ENCODE data around the gene MARCHF3.

The MARCHF3 gene

DNA sequence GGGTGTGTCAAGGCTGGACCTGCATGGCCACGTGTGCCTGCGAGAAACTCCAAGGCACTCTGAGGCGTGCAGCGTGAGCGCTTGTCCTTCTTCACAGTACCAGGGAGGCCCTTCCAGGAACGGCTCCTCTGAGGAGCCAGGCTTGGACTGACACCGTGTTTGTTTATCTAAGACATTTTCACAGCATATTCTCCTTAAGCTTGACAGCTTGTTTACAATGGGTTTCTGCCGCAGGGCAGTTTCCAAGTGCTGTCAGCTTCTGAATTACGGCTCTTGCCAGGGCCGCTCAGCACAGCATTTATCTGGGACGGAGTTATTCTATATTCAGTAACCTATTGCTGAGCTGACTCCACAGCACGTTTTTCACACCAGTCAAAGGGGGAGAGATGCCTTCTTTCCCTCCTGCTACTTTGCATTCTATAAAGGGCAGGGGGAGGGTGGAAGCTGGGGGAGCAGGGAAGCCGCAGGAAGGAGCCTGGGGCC lies 155.0 kb downstream of the MARCHF3 start:
- DNase-seq (ENCODE audit: low spot score): no peak

DNA sequence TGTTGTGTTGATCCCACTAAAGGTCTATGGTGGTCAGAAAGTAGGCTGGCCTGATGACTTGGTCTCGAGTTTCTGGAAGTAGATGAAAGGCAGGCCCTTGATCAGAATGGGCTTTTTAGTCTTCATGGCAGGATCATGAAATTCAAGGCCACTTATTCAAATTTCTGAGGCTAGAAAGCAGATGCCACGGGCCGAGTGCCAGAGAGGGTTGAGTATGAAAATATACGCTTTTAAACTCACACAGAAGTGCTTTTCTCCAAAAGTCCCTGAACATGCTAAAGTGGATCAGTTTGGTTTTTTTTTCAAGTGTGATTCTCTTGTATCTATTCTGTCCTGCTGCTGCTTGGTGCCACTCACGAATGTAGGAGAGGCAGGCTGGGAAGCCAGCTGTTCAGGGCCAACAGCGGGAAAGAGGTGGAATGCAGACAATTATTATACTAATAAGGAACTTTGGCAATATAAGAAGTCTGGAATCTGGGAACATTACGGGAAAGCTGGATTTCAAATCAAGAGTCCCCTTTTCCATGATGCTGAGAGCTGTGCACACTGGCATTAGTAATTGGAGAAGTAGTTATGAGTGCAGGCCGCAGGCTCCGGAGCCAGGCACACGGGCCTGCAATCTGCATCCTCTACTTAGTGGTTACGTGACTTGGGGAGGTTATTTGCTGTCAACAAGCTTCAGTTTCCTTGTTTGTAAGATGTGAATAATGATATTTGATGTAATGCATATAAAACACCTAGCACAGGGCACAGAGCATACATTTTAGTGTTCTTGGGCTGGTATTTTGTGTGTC lies 157.6 kb downstream of the MARCHF3 start:
- DNase-seq (ENCODE audit: low spot score): no peak

DNA sequence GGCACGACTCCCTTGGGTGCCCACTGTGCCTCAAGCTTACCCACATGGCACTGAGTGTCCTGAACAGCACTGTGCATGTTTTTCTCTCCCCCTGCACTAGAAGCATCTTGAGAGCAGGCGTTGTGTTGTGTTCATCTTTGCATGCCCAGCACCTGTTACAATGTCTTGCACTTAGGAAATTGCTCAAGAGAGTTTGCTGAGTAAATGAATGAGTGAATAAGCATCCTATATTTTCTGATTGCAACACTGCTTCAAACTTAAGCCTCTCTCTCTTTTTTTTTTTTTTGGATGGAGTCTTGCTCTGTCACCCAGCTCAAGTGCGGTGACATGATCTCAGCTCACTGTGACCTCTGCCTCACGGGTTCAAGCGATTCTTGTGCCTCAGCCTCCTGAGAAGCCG lies 158.9 kb downstream of the MARCHF3 start:
- DNase-seq (ENCODE audit: low spot score): no peak

DNA sequence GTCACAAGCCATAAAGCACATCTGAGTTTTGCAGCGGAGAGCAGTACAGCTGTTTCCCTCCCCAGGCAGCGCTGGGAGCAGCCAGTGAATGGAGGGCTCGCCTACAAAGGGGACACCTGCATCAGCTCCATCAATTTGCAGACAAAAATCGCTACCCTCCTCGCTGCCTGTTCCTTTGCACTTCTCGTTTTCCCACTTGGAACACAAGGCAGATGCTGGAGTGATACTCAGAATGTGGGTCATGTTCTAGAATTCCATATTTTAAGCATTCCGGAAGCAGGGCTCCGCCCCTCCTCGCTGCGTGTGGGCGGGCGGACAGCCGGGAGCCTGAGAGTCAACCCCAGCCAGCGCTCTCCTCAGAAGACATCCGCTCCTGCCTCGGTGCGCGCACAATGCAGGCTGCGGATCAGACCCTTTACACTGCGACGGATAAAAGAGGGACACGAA lies 161.3 kb downstream of the MARCHF3 start:
- DNase-seq (ENCODE audit: low spot score): peak; percentile 14

DNA sequence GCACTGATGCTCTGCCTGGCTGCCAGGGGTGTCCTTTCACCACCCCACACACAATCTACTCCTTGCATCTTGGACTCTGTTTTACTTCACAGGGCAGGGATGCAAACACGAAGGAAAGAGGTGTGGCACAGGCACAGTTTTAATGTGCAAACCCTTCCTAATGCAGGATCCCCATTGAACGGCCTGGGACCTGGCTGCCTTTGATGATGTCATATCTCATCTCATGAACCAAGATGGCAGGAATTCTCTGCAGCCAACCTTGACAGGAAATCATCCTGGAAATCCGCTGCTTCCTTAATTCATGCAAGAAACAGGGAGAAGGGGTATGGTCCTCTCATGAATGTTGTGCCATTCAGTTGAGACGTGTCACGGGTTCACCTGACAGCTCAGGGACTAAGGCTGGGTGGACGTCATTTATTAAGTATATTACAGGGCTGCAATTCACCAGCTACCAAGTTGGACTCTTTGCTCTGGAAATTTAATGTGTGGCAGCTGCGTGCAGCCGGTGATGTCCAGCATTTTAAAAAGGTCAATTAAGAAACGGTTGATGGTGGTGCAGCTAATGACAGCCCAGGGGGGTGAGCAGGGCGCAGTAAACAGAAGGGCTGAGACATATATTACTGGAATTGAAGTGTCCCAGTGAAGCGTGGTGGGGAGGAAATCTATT lies 161.9 kb downstream of the MARCHF3 start:
- no peak for DNase-seq (ENCODE audit: low spot score)

DNA sequence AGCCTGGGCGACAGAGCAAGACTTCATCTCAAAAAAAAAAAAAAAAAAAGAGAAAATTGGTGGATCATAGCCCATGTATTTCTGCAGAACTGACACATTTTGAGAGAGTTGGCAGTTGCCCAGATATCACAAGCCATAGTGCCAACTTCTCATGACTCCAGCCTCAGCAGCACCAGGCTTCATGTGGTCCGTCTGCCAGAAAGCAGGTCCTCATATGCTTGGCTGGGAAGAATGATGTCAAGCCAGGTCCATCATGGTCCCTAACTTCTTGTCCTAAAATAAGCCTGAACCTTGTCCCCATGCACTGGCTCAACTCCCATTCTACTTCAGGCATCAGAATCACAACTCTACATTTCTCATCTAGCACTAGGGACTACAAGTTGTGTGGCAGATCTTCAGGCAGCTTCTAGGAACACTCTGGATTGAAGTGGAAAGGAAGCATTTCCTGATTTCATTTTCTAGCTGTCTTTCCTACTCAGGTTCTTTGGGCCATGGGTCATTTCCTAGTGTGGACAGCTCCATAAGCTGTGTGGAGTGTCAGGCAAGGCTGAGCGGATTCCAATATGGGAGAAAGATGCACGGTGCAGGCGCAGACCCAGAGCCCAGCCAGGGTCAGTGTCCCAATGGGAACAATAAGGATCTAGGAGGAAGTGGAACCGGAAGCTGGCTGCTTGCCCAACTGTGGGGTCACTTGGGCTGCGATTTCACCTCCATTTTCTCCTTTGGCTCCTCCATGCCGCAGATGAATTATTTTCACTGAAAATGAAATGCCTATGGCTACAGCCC lies 163.3 kb downstream of the MARCHF3 start:
- DNase-seq (ENCODE audit: low spot score): no peak

DNA sequence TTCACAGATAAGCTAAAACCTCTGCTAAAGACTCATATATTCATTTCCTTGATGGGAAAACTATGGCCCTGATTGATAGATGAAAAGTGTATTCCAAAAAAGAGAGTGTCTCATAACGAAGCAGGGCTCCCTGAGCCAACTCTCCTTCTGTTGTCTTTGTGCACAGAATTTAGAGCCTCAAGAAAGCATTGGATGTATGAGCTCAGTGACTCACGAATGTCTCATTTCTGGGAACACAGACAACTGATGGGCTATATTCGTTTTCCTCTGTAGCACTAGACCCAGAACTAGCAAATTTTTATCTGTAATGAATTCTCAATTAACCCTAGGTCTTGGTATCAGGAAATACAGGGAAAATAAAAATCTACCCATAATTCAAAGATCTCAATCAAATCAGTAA lies 165.1 kb downstream of the MARCHF3 start:
- no peak for DNase-seq (ENCODE audit: low spot score)

DNA sequence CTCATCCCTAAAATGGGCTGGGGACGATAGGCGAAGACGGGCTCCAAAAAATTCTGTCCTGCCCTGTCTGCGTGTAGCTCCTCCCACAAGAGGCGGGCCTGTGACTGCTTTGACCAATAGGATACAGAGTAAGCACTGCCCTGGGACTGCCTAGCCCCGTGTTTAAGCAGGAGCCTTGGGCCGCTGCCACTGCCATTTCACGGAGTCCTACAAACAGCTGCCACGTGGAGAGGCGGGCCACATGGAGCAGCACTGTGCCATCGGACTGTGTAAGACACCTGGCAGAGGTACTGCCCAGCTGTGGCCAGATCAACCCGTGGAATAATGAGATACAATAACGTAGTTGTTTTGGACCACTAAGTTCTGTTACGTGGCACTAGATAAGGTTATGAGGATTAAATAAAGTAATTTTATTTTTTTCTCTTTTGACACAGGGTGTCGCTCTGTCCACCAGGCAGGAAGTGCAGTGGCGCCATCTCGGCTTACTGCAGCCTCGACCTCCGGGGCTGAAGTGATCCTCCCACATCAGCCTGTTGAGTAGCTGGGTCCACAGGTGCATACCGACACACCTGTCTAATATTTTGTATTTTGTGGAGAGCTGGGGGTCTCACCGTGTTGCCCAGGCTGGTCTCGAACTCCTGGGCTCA lies 166.2 kb downstream of the MARCHF3 start:
- no peak for DNase-seq (ENCODE audit: low spot score)

DNA sequence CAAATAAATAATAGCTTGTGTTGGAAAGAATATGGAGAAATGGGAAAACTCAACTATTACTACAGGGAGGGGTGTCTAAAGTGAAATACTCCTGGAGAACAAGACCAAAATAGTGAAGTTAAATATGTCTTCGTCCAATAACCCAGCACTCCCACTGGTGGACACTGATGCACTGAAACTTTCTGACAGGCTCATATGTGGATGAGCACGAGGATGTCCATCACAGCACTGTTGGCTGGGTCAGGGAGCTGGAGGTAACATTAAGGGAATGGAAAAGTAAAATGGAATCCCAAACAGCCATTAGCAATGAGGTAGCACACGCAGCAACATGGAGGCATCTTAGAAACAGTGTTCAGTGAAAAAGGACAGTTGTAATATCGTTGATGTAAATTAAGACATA lies 167.0 kb downstream of the MARCHF3 start:
- DNase-seq (ENCODE audit: low spot score): no peak

DNA sequence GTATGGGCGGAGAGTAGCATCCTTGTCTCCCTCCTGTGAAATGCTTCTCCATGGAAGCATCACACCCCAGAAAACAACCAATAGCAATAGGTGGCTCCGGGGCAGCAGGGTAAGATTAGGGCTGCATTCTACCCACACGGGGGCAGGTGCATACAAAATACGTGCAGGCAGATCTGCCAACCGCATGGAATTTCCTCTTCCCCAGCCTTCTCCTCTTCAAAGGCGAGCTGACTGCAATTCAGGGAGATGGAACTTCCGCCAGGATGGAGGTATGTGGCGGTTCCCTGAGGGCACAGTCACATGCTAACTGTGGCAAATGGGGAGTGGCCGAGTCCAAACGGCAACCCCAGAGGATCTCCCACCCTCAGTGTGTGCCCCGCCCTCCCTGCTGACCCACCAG lies 171.9 kb downstream of the MARCHF3 start:
- DNase-seq (ENCODE audit: low spot score): no peak

DNA sequence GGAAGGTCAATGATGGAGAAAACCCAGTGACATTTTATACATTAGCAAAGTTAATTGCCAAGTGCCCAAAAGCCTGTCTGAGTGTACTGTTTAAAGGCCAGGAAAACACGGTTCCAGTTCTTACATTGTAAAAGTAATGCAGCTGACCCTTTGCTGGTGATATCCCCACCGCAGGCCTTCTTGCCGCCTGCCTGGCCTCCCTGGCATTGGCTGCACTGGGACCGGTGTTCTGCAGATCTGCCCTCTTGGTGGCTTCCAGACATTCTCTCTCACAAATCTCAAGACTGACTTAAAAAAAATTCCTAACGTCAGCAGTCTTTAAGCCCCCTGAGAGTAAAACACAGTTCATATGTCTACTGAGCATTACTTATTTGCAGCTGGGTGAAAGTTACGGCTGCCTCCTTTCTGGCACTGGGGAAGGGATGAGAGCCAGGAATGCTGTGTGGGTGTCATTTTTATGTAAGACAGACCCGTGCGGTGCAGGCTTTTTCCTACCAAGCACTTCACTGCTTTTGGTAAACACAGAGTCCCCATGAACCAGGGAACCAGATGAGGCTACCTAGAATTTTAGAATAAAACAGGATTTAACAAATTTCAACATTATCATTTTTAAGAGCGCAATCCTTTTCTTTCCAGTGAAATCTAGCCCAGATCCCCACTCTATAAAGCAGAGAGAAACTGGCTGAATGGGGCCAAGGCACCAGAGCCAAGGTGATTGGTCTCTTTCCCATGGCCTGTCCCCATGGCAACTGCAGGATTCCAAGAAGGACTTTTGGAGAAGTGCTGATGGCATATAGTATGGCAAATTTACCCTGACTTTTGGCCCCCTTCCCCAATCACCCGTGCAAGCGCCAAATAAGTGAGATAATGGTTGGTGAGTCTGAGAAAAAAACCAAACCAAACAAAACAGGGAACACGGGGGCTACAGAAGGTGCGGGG lies 172.6 kb downstream of the MARCHF3 start:
- no peak for DNase-seq (ENCODE audit: low spot score)

DNA sequence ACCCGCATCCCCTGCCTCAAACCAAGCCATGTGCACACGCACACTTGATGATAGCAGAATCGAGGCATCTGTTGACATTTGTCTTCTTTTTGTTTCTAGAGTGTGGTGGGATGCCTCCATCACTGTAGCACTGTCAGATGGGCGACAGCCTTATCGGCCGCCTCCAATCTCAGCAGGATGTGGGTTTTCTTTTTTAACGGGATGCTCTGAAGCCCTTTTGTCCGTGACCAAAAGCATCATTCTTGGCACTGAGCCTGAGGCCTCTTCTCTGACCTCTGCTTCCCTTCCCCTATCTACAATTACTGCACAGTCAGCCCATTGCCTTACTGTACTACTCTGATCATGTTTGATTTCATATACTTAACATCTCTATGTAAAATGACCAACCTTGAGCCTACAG lies 175.1 kb downstream of the MARCHF3 start:
- DNase-seq (ENCODE audit: low spot score): no peak

DNA sequence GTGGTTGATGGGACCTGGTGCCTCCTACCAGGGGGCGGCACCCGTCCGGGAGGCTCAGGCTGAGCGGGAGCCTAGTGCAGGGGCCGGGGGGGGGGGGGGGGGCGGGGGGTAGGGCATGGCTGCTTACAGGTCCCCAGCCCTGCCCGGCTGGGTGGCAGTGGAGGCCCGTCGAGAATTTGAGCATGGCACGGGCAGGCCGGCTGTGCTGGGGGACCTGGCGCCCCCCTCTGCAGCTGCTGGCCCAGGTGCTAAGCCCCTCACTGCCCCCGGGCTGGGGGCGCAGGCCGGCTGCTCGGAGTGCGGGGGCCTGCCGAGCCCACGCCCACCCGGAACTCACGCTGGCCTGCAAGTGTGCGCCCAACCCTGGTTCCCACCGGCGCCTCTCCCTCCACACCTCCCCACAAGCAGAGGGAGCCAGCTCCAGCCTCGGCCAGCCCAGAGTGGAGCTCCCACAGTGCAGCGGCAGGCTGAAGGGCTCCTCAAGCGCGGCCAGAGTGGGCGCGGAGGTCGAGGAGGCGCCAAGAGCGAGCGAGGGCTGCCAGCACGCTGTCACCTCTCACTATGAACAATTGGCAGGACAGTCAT lies 175.7 kb downstream of the MARCHF3 start:
- no peak for DNase-seq (ENCODE audit: low spot score)

DNA sequence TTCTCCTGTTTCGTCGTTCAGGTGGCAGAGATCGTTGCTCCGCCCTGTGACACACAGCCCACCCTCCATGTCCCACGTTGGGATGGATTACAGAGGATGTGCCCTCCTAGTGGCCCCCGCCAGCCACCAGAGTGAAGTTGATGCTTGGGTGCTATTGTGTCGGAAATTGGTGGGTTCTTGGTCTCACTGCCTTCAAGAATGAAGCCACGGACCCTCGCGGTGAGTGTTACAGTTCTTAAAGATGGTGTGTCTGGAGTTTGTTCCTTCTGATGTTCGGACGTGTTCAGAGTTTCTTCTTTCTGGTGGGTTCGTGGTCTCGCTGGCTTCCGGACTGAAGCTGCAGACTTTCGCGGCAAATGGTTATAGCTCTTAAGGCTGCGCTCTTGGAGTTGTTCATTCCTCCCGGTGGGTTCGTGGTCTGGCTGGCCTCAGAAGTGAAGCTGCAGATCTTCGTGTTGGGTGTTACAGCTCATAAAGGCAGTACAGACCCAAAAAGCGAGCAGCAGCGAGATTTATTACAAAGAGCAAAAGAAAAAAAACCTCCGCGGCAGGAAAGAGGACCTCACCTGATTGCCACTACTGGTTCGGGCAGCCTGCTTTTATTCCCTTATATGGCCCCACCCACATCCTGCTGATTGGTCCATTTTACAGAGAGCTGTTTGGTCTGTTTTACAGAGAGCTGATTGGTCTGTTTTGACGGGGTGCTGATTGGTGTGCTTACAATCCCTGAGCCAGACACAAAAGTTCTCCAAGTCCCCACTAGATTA lies 176.6 kb downstream of the MARCHF3 start:
- DNase-seq (ENCODE audit: low spot score): peak; percentile 40

DNA sequence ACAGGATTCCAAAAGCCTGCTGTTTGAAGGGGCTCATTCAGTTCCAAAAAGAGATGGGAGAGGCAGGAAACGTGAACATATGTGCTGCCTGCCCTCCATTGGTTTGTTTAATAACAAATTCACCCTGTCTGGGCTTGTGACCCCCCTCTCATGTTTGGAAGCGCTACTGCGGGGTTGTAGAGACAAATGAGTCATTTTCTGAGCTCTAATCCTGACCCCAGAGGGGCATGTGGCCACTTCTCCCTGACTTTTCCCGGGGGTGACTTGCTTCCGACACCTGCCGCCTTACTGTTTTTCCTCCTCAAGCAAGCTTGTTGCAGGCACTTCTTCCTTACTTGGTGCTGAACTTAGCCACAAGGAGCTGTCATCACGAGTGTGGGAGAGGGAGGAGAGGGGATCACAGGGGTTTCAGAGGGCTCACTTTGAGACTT lies 177.5 kb downstream of the MARCHF3 start:
- no peak for DNase-seq (ENCODE audit: low spot score)

DNA sequence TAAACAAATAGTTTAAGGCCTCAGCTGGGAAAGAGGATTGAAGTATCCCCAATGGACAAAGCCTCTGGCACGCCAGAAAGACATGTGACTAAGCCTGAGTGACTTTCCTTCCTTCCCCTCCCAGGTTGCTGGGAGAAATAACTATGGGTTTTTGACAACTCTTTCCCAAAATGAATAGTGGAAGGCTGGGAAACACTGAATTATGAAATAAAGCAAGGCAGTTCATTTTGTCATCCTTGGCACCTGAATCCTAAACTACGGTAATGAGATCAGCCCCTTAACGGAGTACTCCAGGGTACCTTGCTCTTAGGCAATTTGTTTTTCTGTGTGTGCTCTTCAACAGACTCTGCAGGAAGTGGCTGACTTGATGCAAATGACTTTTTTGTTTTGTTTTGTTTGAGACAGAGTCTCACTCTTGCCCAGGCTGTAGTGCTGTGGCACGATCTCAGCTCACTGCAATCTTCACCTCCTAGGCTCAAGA lies 178.2 kb downstream of the MARCHF3 start:
- DNase-seq (ENCODE audit: low spot score): peak; percentile 32

DNA sequence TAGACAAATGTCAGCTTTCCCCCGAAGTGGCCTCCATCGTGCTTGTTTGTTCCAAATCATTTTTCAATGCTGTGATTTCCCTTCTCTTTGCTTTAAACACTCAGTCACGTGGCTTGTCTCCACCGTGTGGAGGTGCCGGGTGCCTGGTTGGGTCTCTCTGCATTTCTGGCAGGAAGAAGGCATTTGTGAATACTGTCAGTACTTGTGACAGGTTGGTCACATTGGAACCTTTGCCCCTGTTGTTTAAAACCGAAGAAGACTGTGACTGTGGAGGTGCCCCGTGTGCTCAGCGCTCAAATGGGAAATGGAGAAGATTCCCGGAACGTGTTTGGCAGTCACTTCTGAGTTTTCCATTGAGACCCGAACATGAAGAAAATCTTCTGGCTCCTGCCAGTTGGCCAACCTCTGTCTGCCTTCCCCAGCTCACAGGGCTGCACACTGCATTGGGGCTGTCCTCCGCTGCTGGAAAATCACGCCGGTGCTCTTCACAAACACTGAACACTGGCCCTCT lies 178.8 kb downstream of the MARCHF3 start:
- DNase-seq (ENCODE audit: low spot score): peak; percentile 20

DNA sequence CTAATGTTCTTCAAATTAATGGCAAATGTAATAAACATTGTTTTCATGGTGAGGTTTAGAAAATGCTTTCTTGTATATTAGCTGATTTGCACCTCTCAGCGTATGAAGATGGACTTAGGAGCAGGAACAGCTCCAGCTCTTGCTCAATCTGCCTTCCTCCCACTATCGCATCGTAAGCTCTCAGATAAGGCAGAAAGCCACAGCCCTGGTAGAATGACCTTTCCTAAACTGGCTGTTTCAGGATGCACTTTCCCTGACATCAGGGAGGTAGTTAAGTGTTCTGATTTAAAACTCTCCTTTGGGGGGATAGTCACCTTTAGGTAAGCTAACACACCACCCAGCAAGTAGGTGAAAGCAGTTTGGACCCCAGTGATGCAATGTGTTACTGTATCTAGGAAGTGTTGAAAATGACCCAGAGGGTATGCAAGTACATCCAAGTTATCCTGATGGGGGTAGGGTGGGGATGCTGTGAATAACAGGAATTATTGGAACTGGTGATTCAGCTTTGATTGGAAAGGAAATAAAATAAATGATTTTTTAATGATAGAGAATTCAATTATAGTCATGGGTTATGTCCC lies 181.2 kb downstream of the MARCHF3 start:
- DNase-seq (ENCODE audit: low spot score): no peak

DNA sequence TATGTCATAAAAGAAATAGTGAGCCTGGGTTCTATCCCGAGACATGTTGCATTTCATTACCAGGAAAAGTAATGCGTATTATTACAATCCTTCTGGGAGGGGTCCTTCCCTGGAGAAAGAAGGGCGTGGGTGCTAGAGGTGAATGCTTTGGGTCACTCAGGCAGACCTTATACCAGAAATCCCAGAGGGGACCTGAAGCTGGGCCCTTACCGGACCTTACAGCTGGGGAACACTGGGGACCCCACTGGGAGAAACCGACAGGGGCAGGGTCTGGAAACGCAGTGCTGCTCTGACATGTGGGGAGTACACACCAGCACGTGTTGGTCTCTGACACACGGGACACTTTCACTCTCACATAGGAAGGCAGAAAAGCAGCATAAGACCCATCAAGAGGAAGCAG lies 182.1 kb downstream of the MARCHF3 start:
- DNase-seq (ENCODE audit: low spot score): no peak
